Fibroblast of gingiva (primary cell): ENCODE data around the gene SEMA5A.

ENCODE experiments used
- DNase-seq: peaks from one replicate; pipeline ENCODE4 v3.0.0-alpha.2; 2011; ENCODE audit warnings: low read depth

The SEMA5A gene

DNA sequence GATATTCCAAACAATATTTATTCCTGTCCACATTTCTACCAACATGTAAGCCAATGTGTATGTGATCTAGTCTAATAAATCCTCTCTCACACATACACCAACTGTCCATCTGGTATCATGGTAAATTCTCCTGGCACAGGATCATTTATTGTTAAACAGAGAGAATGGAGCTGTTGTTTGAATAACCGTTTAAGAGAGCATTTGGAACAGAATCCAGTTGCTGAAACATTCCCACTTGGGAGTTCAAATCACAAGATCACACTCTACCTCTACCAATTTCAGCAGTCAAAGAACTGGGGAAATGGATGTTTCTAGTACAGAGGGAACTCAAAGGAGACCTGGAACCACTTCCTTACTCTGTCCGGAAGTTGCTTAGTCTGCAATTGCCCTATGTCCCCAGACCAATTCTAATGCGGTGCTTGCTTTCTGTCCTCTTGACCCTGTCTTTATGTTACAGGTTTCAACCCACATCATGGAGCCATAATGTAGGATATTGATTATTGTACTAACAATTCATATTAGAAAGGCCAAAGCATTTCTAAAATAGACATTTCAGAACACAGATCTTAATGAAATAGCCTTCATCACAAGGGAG, 488.4 kb downstream of the SEMA5A start:
- no peak for DNase-seq

DNA sequence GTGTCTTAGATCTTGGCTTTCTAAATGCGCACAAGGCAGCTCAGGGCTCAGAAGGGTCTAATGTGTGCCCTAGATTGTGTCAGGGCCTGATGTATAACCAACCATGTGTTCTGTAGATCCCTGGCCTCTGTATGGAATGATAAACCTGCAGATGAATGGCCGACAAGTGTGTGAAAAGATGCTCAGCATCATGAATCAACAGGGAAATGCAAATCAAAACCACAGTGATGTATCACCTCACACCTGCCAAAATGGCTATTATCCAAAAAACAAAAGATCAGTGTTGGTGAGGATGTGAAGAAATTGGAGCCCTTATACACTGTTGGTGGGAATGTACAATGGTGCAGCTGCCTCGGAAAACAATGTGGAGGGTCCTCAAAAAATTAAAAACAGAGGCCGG, 489.8 kb downstream of the SEMA5A start:
- DNase-seq: no peak

DNA sequence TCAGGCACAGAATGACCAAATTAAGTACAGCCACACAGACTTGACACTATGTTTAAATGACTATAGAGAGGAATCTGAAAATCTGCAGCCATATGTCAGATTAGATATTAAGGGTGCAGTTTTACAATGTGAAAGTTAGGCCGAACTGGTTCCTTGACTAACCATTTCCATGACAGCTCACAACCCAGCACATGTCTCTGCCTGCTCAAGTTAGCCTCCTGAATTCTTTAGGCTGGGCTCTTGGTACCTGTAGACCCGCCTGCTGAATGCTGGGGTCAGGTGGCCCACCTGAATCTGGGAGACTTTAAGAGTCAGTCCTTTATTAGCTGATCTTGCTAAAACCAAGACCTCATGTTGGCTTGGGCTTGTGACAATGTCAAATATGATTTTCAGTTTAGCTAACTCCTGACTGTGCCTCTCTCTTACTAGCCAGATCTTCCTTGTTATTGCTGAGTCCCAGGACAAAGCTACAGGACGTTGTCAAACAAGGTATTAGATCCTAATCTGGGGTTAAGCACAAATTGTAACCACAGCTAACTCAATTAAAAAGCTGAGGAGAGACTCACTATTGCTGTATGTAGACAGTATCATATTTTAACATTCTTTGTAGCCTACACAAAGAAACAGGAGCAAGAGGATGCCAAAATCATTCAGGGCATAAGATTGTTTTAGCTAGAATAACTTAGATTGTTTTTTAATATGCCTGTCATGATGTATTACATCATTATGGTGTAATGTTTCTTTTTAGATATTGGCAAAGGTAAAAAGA, 490.9 kb downstream of the SEMA5A start:
- peak; percentile 4 for DNase-seq

DNA sequence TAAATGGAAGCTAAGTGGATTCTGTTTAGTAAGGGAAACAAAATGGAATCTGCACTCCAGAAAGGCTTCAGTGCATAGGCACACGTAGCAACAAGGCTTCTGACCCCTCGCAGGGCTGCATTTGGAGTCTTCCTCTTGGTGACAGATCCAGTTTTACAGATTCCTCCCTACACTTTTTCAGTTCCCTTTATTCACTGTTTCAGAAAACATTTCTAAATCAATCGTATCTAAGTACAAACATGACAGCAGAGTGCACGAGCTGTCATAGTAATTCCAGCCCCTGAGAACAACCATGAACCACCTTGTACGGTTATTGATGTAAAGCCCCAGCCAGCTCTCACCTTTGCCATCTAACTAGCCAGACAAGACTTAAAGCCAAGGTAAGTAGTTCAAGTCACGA, 491.6 kb downstream of the SEMA5A start:
- no peak for DNase-seq

DNA sequence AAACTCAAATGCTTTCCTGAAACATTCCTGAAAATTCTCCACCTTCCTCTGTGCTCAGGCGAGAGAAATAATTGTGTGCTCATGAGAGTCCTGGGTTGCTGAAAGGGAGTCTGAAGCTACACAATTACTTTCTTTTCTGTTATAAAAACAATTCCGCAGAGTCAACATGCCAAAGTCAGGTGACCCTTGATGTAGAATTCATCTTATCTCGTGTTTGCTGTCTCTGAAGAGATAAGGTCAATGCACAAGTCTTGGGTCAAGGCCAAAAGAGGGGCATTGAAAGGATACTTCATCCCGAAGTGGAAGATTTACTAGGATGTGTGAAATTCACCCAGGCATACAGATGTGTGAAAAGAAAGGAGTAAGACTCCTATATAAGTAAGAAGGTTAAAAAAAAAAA, 493.5 kb downstream of the SEMA5A start:
- DNase-seq: no peak

DNA sequence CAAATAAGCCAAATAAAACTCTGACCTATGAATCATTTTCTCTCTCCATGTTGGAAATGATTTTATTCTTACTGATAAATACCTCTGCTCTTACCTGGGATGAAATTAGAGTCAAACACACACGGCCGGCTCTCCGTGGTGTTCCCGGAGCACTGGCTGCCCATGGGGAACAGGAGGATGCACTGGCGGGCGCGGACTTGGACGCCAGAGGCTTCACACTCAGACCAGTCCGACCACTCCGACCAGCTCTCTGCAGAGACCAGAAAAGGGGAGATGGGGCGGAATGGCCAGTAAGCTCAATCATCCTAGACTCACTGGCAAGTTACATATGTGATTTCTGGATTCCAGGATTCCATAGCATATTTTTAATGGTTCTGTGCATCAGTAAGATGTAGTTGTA, 494.1 kb downstream of the SEMA5A start:
- DNase-seq: no peak

DNA sequence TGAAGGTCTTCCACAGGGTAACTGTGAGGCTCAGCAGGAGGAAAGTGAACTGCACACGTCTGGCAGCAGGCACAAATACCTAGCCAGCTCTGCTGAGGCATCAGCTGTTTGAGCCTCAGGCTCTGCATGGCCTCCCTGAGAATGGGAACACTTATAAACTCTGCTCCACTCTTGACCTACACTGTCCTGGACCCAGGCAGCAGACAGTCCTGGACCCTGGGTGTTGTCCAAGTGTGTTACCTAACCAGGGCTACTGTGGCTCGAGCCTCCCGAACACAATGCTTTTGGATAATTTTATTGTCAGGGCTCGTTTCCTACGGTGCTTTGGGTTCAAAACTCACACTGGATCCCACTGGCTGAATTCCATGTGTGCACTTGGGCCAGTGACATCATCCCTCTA, 497.9 kb downstream of the SEMA5A start:
- no peak for DNase-seq

DNA sequence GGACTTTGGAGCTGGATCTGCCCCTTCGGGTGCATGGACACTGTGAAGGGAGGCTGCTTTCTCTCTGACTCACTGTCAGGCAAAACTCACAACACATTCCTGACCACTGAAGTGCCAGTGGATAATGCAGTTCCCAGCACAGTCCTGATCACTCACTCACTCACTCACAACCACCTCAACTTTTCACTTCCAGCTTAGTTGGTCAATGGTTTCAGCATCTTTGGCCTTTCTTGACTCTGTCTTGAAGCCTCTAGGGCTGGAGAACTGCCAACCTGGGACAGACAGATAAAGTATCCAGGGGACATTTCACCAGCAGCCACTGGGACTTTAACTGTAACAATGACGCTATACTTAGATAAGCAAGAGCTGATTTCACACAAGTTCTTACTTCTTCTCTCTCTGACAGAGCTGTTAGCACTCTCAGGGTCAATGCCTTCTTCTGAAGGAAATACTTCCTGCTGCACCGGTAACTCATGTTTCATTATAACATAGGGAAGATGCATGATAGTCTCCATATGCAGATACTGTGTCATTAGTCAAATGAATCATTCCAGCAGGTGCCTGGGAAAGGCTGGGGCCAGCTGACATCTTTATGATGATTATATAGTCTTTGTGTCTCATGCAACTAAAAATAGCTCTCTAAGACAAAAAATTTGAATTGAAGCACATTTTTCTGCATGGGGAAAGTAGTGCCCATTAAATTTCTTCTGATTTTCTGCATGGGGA, 499.0 kb downstream of the SEMA5A start:
- peak; percentile 75 for DNase-seq

DNA sequence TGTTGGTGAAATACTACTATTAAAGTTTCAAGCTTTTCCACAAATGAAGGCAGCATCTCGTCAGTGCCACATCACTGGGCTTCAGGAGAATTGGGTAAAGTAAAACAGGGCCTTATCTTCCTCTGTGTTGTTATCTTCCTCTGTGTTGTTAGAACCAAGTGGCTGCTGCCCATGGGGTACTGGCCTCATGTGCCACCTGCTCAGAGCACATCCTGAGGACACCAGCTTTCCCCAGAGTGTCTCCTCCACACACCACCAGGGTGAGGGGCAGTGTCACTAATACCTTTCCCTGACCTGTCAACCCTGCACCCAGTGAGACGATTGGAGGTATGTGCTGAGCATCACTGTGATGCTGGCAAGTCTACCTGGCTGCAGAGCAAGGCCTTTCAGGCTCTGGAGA, 499.9 kb downstream of the SEMA5A start:
- no peak for DNase-seq

DNA sequence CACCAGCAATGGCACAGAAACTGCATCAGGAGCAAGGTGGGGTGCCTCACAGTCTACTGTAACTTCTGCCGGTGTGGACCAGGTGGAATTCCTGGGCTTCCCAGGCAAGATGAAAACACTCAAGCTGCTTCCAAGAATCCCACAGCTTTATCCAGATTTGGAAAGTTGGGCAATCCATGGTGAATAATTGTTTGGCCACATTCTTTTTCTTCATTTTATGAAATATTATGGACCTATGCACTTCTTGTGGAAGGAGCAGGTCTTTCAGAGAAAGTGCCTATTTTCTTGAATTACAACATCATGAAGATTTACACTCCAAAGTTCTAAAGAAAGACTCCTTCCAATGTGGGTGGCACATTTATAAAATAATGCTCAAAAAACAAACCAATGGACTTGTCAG, 503.6 kb downstream of the SEMA5A start:
- no peak for DNase-seq

DNA sequence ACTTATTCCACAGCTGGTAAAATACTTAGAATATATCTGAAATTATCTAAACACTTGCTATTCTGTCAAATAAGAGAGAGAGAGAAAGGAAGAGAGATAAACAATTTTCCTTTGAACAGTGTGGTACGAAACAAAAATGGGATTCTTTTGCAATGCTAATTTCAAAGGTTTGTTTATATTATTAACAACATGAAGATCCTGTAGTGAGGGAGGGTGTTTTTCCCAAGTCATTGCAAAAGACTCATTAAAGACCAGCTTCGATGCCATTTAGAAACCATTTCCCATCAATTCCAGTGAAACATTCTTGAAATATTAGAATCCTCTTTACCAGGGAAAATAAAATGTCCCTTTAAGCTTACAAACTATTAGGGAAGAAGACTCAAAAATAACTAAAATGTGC, 505.4 kb downstream of the SEMA5A start:
- DNase-seq: peak; percentile 6

DNA sequence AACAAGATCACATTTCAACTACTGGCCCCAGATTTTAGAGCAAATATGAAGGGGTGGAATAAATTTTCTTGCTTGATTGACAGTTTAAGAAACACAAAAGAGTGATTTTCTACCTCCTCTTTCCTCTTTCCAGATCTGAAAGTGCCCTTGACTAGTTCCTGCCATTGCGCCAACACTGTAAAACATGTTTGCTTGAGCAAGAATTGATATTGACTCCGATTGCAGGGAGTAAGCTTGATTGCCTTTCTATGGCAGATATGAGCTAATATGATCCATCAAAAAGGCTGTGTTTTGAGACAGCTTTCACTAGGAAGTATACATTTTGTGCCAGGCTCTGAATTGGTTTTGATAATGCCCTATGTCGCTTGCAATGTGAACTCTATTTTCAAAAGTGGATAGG, 508.8 kb downstream of the SEMA5A start:
- DNase-seq: no peak

DNA sequence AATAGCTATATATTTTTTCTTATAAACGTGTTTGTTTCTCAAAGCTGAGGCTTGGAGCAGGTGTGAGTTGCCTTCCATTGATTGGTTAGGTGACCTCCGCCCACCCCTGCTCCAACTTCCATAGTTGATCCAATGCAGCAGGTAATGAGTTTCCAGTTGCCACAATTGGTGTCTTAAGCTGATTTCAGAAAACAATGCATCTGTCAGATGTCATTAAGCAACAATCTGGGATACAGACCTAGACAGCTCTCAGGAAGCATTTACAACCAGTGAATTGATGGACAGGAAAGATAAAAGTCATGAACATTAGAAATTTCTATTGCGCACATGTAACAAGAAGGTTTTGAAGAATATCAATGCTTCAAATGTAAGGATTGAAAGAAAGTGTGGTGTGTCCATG, 510.5 kb downstream of the SEMA5A start:
- no peak for DNase-seq

DNA sequence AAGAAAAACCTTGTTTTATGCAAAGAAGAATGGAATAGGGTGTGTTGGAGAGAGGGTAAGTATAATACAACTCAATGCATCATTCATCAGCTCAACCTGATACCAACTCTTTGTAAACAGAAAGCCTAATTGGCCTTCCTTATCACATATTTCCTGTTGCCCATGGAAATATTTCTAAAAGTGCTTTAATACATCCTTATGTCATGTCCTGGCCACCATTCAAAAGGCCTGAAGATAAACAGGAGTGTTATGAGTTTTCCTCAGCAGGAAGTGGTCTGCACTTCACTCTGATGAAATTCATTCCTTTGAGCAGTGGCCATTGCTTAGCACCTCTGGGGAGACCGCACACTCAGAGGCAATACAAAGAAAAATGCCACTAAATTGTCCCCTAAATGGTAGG, 511.2 kb downstream of the SEMA5A start:
- no peak for DNase-seq

DNA sequence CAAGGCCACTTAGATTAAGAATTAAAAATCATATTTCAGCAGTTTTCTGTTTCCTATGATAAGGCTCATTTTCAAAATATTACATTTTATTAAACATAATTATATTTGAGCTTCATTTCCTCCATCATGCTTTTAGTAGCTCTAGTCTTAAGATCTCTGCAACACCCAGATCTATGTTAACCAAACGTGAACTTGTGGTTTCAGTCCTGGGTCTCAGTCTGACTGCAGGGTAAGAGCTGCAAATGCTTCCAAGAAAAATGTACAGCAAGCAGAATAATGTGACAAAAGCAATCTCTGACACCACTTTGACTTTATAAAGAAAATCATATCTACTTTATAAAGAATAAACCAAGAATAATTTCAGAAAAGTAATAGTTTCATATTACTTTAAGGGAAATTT, 512.4 kb downstream of the SEMA5A start:
- DNase-seq: no peak

DNA sequence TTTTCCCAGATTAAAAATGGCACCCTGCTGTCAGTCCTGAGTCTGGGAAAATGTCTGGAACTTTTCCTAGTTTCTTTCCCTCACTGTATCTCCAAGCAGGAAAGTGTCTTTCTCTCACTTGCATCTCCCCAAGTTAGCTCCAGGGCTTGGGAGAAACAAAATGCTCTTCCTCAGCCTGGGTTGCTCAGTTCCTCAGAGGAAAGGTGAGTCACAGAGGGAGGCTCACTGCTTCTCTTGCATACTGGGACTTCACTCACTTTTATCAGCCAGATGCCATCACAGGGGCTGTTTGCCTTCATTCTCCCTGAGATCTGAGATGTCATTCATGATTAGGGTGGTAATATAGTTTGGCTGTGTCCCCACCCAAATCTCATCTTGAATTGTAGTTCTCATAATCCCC, 519.9 kb downstream of the SEMA5A start:
- no peak for DNase-seq

DNA sequence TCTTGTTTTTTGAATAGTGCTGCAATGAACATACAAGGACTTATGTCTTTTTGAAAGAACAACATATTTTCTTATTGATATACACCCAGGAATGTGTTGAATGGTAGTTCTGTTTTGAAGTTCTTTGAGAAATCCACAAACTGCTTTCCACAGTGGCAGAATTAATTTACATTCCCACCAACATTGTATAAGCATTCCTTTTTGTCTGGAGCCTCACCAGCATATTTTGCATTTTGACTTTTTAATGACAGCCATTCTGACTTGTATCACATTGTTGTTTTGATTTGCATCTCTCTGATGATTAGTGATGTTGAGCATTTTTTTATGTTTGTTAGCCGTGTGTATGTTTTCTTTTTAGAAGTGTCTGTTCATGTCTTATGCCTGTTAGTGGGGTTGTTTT, 524.9 kb downstream of the SEMA5A start:
- DNase-seq: no peak

DNA sequence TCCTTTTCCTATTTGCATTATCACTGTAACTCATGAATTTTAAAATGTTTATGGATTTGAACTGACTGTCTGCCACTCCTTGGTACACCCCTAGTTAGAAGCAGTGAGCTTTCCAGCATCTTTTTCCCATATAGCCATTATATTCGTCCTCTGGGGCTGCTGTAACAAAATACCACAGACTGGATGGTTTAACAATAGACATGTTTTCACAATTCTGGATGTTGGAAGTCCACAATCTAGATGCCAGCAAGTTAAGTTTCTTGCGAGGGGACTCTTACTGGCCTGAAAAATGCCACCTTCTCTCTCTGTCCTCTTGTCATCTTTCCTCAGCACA, 530.0 kb downstream of the SEMA5A start:
- DNase-seq: peak; percentile 38

DNA sequence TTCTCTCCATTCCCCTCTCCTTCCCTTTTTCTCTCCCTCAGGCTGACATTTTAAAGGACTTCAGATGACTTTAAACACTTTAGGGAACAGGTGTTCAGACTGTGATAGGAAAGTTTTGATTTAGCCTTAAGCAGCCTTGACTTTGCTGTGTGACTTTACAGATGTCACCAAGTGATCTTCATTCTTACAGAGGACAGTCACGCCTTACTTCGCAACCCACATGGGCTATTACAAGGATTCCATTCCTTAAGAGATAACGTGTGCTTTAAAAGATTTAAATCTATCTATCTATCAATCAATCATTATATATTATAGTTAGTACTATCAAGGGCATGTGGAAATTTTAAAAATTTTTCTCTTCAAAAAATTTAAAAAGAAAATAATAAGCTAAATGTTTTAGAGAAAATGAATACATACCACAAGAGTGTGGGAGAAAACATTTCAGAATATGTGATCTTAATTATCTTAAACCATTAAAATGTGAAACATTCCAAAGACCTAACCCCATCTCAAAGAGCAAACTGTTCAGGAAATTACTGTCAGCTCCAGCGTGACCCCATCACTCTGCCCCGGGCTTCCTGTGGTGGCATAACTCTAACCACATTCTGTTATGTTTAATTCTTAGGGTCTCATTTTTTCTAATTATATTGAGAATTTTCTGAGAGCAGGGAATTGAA, 530.5 kb downstream of the SEMA5A start:
- no peak for DNase-seq

DNA sequence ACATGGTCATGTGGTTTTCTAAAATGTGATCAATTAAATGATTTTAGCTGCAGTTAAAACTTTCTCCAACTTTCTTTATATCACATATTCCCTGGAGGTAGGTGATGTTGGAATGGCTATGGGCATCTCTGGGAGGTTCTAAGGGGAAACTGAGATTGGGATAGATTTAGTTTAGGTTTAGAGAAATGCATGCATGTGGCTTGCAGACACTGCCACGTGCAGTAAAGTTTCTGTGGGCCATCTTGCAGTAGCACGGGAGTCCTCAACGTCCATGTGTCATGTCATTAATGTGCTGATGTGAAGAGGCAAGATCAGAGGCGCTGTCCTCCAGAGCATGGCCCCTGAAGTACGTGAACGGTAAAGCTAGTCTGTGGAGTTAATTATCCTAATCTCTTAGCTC, 532.7 kb downstream of the SEMA5A start:
- DNase-seq: no peak

DNA sequence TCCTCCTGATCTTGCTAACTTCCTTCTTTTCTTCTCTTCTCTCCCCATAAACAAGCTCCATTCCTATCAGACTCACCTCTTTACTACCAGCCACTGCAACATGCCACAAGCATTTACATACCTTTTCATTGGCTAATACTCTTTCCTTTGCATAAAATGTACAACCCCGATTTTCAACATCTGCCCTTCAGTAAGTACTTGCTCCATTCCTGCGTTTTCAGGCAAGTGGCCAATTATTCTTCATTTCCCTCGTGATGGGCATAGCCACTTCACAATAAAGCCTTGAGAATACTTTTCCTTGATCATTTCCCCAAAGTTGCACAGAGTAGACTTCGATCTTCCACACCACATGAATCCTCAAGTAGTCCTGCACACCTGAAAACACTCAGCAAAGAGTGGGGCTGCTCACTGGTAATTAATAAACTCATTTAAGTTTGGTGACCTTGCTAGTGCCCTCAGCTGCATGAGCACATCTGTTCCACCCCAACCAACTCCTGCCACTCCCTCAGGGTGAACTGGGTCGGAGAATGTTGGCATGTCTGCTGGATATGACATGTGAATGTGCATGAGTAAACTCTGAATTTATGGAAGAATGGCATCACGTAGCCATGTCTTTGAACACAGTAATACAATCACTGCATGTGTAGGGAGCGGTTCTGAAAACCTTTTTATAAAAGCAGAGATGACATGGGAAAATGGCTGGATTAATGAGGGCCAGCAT, 535.8 kb downstream of the SEMA5A start:
- peak; percentile 68 for DNase-seq

DNA sequence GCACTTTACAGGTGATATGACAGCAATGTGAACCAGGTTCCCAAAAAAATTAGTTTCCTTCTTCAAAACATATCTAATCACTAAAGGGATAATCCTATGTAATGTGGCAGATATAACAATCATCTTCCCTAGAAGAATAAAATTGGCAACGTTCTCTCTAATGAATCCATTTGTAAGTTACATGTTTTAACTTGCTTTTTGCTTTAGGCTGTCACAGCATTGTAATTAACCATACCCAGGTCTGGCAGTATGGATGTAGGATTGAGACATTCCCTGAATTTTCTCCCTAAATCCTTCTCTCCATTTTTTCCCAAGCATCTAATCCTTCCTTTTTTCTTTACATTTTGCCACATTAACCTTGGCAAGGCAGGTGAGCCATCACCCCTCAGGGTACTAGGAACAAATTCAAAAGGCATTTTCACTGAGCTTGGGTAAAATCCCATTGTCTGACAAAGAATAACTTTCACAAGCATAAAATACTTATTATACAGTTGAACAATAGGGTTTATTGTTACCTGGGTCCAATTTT, 548.3 kb downstream of the SEMA5A start:
- no peak for DNase-seq
